ENCODE measurements around the gene PDE7B.

The PDE7B gene

DNA sequence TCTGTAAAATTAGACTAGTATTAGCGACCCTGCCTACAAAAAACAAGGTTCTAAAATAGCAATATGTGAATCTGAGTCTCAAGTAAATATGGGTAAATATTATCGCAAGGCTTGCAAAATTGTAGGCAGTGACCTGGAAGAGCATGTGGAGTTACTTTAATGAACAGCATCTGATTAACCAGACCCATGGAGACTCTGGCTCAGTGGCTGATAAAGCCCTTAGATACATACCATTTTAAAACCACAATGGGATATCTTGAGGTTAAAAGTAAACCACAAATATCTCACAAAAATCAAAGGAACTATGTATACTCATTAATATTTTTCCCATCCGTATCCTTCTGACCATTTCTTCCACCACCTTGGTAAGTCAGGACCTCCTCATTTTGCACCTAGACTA, 211.6 kb downstream of the PDE7B start:
- peak; percentile 89 for DNase-seq (ENCODE audit: low read depth)
- no peak for TF ChIP-seq CTCF (conservative IDR thresholded peaks at IDR 0.05; ENCODE audit: low read depth, low read length)
- H3K4me3 ChIP-seq (ENCODE audit: low read depth, low read length): no peak overlapping the region

GRCh38 chr6:136066005-136066404, 214.5 kb downstream of the PDE7B start:
- no peak overlapping the region for H3K4me3 ChIP-seq (ENCODE audit: low read depth, low read length)
- DNase-seq (ENCODE audit: low read depth): peak; percentile 60
- no peak for TF ChIP-seq CTCF (conservative IDR thresholded peaks at IDR 0.05; ENCODE audit: low read depth, low read length)

GRCh38 chr6:136067731-136068341, 216.3 kb downstream of the PDE7B start:
- TF ChIP-seq CTCF (conservative IDR thresholded peaks at IDR 0.05; ENCODE audit: low read depth, low read length): no peak
- DNase-seq (ENCODE audit: low read depth): peak; percentile 77

GRCh38 chr6:136069119-136069518, 217.6 kb downstream of the PDE7B start:
- no peak for TF ChIP-seq CTCF (conservative IDR thresholded peaks at IDR 0.05; ENCODE audit: low read depth, low read length)
- peak; percentile 93 for DNase-seq (ENCODE audit: low read depth)
- H3K4me3 ChIP-seq (ENCODE audit: low read depth, low read length): no peak overlapping the region

More at GRCh38 chr6:136067731-136068341, 216.3 kb downstream of the PDE7B start:
- no peak overlapping the region for H3K4me3 ChIP-seq (ENCODE audit: low read depth, low read length)

GRCh38 chr6:136070815-136071214, 219.3 kb downstream of the PDE7B start:
- no peak for DNase-seq (ENCODE audit: low read depth)
- no peak overlapping the region for H3K4me3 ChIP-seq (ENCODE audit: low read depth, low read length)
- TF ChIP-seq CTCF (conservative IDR thresholded peaks at IDR 0.05; ENCODE audit: low read depth, low read length): no peak

DNA sequence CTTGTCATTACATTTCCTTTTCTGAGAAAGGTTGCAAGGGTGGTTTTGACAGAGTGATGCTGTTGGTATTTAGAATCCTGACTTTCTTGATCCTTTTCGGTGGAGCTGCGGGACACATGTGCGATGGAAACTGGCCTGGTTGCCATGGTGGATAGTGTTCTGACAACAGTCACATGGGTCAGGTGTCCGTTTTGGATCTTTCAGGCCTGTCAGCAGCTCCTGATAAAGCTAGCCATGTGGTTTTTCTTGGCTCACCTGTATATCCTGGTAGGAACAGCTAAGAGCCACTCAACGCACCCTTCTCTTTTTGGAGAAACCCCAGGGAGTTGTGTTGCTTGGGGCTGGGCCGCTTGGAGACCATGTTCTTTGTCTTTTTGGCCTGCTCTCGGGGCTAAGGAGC, 221.2 kb downstream of the PDE7B start:
- no peak for DNase-seq (ENCODE audit: low read depth)
- no peak for TF ChIP-seq CTCF (conservative IDR thresholded peaks at IDR 0.05; ENCODE audit: low read depth, low read length)
- H3K4me3 ChIP-seq (ENCODE audit: low read depth, low read length): no peak overlapping the region

- no peak for DNase-seq (ENCODE audit: low read depth)
- TF ChIP-seq CTCF (conservative IDR thresholded peaks at IDR 0.05; ENCODE audit: low read depth, low read length): no peak
- no peak overlapping the region for H3K4me3 ChIP-seq (ENCODE audit: low read depth, low read length)
These were observed 221.7 kb downstream of the PDE7B start for GRCh38 chr6:136073216-136073615.
